ENCODE results near the gene MRAP.
"Not testable (repeated sequence)": the region's sequence is repeated elsewhere in the genome, so short reads cannot be mapped to it uniquely, and the experiment has no call there.

MRAP gene

DNA sequence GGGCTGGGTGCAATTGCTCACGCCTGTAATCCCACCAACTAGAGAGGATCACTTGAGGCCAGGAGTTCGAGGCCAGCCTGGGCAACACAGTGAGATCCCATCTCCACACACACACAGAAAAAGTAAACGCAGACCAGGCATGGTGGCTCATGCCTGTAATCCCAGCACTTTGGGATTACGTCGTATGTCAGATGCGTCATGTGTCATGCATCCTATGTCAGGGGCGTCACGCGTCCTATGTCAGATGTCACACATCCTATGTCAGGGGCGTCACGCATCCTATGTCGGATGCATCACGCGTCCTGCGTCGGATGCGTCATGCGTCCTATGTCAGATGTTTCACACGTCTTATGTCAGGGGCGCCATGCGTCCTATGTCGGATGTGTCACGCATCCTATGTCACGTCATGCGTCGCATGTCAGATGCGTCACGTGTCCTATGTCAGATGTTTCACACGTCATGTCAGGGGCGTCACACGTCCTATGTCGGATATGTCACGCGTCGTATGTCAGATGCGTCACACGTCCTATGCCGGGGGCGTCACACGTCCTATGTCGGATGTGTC, 1.5 kb downstream of the MRAP start:
- no peak for DNase-seq (ENCODE audit: low read depth in 3 of 3)

DNA sequence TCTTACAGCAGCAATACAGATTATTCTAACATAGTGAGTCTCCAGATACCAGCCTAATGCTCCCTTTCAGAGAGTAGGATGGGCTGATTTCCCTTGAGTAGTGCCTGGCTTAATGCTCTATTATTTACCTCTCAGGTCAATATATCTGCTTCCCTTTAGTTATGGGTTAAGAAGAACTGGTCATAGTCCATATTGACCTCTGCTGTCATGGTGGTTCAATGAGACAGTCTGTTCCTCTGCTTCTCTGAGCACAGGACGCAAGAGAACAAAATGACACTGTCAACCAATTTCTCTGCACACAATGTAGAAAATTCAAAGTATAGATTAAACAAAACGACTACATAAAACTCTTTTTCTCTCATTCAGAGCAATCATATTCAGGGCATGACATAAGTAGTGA, 2.9 kb downstream of the MRAP start:
- DNase-seq (ENCODE audit: low read depth in 3 of 3) = no peak

DNA sequence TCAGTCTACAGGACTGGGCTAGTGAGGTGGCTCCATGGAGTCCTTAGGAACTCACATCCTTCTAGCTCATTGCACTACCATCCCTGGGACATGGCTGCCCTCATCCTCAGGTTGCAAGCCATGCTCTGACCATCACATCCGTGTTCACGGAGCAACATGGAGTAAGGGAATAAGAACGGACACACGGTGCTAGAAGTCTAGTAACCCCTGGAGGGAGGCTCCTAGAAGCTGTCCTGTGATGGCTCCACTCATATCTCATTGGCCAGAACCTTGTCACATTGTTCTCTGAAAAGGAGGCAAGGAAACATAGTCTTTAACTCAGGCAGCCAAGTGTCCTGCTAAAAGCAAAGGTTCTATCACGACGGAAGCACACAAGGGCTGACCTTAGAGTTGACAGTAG, 3.9 kb downstream of the MRAP start:
- DNase-seq (ENCODE audit: low read depth in 3 of 3) = no peak

DNA sequence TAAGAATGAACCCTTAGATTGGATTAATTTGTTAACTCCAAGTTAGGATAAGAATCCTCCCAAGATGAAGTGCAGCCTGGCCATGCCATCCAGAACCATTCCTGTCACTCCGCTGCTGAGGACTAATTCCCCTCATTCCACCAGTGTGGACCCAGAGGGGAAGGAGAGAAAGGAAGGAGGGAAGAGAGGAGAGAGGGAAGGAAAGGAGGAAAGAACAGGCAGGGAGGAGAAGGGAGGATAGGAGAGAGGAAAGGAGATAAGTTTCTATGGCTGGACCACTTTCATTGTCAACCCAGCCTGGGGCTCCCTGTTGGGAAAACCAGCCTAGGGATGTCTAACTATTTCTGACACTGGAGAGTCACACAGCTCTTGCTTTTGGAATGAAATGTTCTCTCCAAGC, 4.7 kb downstream of the MRAP start:
- DNase-seq (ENCODE audit: low read depth in 3 of 3) = no peak

DNA sequence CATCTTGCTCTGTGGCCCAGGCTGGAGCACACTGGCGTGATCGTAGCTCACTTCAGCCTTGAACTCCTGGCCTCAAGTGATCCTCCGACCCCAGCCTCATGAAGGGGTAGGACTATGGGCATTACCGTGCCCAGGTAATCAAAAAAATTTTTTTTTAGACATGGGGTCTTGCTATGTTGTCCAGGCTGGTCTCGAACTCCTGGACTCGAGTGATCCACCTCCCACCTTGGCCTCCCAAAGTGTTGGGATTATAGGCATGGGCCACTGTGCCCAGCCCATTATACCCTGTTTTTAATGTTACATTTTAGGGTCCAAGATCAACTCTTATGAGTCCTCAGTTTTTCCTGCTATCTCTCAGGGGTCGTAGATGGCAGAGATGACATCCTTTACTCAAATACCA, 6.3 kb downstream of the MRAP start:
- DNase-seq (ENCODE audit: low read depth in 3 of 3) = no peak

DNA sequence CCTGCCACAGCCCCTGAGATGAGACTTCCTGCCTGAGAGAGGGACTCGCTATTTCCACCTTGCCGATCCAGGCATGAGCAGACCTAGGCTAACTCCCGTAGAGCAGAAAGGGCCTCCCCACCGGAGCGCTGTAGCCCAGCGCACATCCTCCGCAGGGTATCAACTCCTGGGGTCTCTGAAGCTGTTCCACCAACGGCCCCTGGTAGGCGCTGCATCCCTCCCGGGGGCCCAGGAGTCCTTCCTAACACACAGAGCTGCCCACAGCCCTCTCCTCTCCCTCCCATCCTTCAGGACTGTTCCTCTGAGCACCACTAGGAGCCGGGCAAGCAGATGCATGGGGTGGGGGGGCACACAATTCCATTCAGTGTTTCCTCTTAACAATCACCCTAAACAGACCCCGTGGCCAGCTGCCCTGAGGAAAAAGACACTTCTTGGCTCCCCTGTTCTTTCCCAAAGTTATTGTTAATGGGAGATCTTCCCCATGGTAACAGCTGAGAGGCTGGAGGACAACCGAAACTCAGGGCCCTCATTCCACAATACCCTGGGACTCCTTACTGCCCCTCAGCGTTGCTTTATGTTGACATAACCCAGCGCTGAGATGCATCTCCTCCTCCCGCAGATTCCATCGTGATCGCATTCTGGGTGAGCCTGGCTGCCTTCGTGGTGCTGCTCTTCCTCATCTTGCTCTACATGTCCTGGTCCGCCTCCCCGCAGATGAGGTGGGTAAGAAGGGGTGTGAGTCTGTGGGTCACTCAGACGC, 7.5 kb downstream of the MRAP start:
- no peak for DNase-seq (ENCODE audit: low read depth in 3 of 3)

DNA sequence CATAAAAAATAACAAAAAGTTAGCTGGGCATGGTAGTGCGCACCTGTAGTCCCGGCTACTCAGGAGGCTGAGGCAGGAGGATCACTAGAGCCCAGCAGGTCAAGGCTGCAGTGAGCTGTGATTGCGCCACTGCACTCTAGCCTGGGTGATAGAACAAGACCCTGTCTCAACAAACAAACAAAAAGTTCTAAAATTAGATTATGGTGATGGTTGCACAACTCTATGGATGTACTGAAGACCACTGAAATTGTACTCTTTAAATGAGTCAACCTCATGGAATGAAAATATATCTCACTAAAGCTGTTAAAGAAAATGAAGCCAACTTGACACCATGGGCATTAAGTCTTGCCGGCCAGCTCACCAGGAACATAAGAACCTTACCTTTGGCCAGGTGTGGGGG, 9.1 kb downstream of the MRAP start:
- DNase-seq (ENCODE audit: low read depth in 3 of 3) = no peak

DNA sequence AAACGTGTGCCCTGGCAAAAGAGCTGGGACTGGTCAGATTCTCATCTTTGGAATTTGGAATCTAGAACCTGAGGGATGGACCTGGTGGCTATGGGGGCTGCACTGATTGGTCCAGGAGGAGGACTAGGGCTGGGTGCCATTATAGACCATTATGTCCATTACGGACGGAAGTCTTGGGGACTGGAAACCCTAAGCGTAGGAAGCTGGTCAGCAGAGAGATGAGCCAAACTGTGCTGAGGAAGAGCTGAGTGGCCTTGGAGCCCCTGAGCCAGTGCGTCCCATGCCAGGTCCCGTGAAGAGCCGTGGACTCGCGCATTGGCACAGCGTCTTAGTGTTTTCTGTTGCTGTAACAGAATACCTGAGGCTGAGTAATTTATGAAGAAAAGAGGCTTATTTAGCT, 10.0 kb downstream of the MRAP start:
- DNase-seq (ENCODE audit: low read depth in 3 of 3) = no peak

DNA sequence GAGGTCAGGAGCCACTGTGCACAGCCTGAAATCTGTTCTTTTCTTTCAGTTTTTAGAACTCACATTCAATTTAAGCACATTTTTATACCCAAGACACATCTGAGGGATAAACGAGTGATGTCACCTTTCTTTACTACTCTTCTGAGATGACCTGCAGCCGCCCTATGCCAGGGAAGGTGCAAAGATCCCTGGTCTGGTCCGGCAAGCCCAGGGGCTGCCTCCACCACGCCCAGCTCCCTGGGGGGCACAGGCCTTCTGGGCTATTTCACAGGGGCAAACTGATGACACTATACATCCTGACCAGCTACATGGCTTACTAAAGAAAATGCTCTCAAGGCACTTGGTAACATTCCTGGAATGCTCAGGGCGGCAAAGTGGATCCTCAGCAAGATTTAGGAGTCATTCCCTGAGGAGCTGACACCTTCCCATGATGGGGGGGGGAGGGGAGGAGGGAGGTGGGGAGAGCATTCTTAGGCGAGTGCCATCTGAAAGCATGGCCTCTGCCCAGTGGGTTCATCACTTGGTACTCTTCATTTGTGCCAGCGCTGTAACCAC, 11.3 kb downstream of the MRAP start:
- no peak for DNase-seq (ENCODE audit: low read depth in 3 of 3)

DNA sequence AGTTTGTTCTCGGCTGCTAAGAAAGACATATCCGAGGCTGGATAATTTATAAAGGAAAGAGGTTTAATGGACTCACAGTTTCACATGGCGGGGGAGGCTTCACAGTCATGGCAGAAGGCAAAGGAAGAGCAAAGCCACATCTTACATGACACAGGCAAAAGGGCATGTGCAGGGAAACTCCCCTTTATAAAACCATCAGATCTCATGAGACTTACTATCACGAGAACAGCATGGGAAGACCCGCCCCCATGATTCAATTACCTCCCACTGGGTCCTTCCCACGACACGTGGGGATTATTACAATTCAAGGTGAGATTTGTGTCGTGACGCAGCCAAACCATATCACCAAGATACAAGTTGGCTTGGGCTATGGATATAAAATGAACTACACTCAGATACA, 12.3 kb downstream of the MRAP start:
- not testable (repeated sequence) for DNase-seq (ENCODE audit: low read depth in 3 of 3)

DNA sequence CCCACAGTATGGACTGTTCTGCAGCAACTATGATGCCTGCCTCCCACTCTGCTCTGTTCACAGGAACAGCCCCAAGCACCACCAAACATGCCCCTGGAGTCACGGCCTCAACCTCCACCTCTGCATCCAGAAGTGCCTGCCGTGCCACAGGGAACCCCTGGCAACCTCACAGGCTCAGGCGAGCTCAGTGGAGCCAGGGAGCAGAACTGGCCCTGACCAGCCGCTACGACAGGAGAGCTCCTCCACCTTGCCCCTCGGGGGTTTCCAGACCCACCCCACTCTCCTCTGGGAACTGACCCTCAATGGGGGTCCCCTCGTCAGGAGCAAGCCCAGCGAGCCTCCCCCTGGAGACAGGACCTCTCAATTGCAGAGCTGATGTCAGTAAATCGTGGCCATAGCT, 13.0 kb downstream of the MRAP start:
- no peak for DNase-seq (ENCODE audit: low read depth in 3 of 3)

DNA sequence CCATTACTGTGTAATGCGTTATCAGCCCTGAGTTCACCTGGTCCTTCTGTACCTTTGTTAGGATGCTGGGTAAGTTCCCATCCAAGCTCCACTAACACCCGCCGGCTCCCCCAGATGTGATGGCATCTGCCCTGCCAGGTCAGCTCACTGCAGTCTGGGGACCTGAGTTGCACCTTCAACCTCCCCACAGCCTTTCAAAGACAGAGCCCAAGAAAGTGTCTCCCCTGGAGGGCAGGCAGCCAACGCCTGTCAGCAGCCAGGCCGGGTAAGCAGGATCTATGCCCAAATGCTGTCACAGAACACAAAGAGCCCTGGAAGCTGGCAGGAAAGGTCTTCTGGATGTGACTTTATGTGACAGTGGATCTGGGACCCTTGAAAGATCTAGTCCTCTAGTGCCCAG, 13.7 kb downstream of the MRAP start:
- DNase-seq (ENCODE audit: low read depth in 3 of 3) = no peak

DNA sequence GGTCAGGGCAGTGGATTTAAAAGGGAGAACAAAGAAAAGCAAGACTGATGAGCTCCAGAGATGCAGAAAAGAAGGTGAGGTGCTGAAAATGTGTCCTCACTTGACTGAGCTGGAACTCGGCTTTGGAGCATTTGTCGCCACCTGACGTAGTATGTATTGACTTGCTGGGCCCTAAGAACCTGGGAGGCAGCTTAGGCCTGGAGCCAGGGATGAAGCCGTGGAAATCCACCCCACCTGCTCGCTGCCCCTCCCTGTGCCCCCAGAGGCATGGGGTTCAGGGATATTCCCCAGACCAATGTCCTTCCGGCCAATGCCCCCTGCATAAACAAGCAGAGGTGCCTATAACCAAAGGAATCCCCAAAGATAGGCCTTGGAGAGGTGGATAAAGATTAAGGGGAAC, 14.3 kb downstream of the MRAP start:
- no peak for DNase-seq (ENCODE audit: low read depth in 3 of 3)

DNA sequence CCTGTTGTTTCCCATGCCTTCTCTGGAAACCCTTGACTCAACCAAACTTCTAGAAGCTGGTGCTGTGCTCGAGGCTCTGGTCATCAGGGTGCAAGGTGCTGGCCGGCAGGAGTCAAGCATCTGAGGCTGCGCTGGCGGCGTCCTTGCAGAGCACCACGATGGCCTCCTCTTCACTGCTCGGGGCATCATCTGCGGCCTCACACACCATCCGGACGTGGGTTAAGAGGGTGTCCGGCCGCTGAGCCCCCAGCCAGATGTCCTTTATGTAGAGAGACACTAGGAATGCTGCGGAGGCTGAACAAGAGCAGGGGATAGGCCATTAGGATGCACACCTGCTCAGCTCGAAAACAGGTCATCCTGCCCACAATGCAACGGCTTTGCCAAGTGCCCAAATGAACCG, 16.2 kb downstream of the MRAP start:
- no peak for DNase-seq (ENCODE audit: low read depth in 3 of 3)

DNA sequence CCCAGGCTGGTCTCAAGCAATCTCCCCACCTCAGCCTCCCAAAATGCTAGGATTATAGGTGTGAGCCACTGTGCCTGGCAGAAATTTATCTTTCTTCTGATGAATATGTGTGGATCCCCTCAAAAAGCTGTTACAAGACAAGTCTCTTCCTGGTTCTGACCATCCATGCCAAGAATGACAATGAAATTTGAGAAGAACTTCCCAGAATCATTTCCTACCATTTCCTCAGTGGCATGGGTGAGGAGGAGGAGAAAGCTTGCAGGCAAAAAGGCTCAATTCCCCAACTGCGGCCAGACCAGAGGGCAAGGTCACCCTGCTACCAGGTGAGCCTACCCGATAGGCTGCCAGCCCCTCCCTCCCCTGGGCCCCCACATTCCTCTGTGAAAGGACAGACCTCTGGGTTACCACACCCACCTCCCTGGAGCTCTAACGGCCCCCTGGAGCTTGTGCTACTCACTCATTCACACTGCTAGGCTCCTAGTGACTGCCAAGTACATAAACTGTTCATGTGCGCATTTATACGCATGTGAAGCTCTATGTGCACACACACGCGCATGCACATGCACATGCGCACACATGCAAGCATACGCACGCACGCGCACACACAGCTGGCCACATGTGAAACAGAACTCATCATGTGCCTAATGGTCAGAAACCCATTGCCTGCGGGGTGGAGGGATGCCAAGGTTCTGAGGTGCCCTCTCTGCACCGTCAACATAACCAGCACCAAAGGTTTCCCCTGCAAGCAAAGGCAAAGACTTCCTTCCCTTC, 17.0 kb downstream of the MRAP start:
- no peak for DNase-seq (ENCODE audit: low read depth in 3 of 3)

DNA sequence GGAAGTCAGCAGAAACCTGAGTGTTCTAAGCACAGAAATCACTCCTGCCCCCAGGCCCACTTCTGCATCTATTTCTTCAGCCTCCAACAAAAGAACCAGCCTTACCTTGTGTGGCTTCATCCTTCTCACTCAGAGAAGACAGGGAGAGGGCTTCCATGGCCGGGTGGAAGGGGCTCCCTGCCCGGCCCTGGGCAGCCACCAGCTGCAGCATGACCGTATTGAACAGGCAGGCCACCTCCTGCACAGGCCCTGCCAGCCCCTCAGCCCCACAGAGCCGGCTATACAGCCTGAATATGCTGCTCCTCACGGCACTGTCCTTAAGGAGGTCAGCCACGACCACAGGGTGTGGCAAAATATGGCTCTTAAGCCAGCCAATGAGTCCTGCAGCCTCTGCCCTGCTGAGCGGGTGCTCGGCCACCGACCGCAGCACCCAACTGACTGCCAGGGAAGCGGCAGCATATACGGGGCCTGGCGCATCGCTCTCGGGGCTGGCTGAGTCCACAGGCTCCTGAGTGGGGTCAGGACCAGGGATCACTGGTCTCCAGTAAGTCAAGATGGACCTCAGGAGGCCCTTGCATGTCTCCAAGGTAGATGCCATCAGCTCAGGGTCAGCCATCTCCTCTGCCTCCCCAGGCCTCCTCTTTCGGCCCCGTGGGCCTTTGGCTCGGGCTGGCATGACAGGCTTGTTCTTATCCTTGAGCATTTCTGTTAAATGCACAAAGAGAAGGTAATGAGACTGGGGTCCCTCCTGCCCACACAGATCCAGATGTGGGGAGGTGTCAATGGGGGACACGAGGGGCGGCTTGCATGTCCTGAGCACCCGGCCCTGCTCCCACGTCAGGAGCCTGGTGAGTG, 17.9 kb downstream of the MRAP start:
- DNase-seq (ENCODE audit: low read depth in 3 of 3) = no peak

DNA sequence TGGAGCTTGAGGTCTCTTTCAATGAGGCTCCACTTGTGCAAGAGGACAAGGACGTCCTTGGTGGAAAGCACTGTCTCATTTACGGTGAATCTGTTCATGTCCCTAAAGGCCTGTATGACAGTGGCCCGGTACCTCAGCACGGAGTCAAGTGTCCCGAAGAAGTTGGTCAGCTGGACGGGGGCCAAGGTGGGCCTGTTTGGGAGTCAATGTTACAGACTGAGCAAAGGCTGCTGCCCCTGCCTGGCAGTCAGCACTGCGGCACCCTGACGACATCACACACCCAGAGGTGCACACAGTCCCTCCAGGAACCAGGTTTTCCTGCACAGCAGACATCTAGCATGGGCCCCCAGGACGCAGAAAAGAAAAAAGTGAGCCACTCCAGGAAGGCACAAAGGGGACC, 19.1 kb downstream of the MRAP start:
- no peak for DNase-seq (ENCODE audit: low read depth in 3 of 3)

DNA sequence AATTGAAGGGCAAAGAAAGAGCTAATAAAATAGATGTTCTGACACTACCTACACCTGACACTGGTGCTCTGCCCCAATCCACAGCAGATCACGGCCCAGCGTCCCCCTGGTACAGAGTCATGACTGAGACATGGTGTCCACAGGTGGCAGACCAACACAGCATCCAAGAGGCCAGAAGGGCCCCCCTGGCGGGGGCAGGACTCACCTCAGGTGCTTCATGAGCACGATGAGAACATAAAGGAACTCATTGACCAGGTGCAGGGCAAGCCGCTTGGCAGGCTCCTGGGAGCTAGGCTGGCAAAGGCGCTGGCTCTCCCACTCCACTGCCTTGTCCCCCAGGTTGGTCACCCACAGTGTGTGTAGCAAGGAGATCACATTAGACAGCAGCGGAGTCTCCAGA, 20.4 kb downstream of the MRAP start:
- no peak for DNase-seq (ENCODE audit: low read depth in 3 of 3)

DNA sequence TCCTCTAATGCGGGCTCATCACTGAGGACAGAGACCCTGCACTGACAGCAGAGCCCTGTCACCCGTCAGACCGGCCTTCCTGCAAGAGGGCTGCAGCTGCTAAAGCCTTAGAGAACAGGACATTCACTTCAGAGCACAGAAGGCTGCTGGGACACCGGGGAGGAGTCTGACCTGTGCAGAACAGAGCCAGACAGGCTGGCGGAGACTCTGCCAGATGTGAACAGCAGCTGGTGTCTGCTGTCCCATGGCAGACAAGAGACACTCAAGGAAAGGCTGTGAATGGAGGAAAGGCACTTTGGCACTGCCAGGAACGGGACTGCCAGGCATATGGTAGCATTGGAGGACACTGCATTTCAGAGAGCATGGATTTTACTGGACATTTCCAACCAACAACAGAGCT, 21.4 kb downstream of the MRAP start:
- no peak for DNase-seq (ENCODE audit: low read depth in 3 of 3)

DNA sequence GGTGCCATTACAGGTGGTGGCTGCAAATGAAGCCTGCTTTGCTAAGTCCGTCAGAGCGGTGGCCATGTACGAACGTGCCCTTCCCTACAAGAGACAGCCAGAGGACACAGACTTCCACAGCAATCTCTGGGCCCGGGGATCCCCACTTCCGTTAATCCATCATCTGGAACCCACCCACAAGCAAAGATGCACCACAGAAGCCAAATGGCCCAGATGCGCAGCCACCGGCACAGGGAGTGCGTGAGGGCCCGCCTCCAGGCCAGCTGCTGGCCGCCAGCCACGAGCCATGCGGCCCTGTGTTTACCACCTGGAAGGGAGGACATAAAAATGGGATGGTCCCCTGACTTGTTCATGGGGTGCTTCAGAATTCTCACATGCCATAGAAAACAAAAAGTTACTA, 22.1 kb downstream of the MRAP start:
- no peak for DNase-seq (ENCODE audit: low read depth in 3 of 3)

DNA sequence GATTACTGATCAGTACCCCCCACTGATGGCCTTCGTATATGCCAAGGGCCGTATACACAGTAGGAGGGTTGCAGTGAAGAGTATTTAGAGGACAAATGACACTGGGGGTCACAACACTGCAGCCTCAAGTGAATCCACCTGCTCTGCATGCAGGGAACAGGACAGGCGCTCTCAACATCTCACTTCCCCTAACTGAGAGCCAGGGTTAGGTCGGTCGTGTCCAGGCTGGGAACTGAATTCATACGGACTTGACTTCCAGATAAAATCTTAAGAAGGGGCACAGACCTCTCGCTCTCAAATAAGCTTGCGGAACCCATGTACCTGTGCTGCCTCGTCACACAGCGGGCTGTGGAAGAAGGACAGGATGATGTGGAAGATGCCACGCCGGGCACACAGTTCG, 22.8 kb downstream of the MRAP start:
- DNase-seq (ENCODE audit: low read depth in 3 of 3) = no peak

DNA sequence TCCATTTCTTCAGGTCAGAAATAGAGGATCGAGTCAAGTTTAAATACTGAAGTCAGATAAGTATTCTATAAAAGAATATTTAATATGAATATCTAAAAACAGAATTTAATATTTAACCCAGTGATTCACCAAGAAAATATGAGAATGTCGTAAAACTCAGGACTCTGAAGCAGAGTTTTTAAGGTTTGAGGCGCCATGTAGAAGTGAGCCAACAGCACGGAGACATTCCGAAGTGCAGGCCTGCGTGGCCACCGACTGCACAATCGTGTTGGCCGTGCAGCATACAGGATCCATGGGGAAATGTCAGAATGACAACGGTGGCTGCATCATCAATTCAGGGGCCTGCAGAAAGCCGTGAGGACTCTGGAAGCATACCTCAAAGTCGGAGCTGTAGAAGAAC, 23.4 kb downstream of the MRAP start:
- DNase-seq (ENCODE audit: low read depth in 3 of 3) = no peak
